Stomach (tissue), 4 donors: ENCODE data around the gene DPYSL5.

Experiments used
- POLR2A ChIP-seq, 4 donors: fragments of 450-650 bp; IDR thresholded peaks; one replicate each; pipeline ENCODE4 v1.6.1; 2016; ENCODE audit warnings: antibody characterized with exemption in 4 of 4, control low read depth in 2 of 4, mild to moderate bottlenecking in 1 of 4, moderate library complexity in 1 of 4
- TF ChIP-seq, protein P1 (sequence below), 7 experiments: fragments of 450-650 bp in 4 of 7; fragments of 200-600 bp in 3 of 7; sonication (generic) in 3 of 7; IDR thresholded peaks; one replicate each; pipeline ENCODE4 v1.5.1; 2016 to 2019; ENCODE audit warnings: antibody characterized with exemption in 7 of 7, control low read depth in 2 of 7, mild to moderate bottlenecking in 1 of 7

GRCh38 chr2:26925100-26925791 lies 77.3 kb downstream of the DPYSL5 start:
- TF ChIP-seq, protein P1, sequence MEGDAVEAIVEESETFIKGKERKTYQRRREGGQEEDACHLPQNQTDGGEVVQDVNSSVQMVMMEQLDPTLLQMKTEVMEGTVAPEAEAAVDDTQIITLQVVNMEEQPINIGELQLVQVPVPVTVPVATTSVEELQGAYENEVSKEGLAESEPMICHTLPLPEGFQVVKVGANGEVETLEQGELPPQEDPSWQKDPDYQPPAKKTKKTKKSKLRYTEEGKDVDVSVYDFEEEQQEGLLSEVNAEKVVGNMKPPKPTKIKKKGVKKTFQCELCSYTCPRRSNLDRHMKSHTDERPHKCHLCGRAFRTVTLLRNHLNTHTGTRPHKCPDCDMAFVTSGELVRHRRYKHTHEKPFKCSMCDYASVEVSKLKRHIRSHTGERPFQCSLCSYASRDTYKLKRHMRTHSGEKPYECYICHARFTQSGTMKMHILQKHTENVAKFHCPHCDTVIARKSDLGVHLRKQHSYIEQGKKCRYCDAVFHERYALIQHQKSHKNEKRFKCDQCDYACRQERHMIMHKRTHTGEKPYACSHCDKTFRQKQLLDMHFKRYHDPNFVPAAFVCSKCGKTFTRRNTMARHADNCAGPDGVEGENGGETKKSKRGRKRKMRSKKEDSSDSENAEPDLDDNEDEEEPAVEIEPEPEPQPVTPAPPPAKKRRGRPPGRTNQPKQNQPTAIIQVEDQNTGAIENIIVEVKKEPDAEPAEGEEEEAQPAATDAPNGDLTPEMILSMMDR (IDR thresholded peaks at IDR 0.05) = no peak
- TF ChIP-seq POLR2A (IDR thresholded peaks at IDR 0.05) = no peak
